ENCODE measurements around the gene NLRC5.

Gene NLRC5, protein sequence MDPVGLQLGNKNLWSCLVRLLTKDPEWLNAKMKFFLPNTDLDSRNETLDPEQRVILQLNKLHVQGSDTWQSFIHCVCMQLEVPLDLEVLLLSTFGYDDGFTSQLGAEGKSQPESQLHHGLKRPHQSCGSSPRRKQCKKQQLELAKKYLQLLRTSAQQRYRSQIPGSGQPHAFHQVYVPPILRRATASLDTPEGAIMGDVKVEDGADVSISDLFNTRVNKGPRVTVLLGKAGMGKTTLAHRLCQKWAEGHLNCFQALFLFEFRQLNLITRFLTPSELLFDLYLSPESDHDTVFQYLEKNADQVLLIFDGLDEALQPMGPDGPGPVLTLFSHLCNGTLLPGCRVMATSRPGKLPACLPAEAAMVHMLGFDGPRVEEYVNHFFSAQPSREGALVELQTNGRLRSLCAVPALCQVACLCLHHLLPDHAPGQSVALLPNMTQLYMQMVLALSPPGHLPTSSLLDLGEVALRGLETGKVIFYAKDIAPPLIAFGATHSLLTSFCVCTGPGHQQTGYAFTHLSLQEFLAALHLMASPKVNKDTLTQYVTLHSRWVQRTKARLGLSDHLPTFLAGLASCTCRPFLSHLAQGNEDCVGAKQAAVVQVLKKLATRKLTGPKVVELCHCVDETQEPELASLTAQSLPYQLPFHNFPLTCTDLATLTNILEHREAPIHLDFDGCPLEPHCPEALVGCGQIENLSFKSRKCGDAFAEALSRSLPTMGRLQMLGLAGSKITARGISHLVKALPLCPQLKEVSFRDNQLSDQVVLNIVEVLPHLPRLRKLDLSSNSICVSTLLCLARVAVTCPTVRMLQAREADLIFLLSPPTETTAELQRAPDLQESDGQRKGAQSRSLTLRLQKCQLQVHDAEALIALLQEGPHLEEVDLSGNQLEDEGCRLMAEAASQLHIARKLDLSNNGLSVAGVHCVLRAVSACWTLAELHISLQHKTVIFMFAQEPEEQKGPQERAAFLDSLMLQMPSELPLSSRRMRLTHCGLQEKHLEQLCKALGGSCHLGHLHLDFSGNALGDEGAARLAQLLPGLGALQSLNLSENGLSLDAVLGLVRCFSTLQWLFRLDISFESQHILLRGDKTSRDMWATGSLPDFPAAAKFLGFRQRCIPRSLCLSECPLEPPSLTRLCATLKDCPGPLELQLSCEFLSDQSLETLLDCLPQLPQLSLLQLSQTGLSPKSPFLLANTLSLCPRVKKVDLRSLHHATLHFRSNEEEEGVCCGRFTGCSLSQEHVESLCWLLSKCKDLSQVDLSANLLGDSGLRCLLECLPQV (N-terminal part only)

DNA sequence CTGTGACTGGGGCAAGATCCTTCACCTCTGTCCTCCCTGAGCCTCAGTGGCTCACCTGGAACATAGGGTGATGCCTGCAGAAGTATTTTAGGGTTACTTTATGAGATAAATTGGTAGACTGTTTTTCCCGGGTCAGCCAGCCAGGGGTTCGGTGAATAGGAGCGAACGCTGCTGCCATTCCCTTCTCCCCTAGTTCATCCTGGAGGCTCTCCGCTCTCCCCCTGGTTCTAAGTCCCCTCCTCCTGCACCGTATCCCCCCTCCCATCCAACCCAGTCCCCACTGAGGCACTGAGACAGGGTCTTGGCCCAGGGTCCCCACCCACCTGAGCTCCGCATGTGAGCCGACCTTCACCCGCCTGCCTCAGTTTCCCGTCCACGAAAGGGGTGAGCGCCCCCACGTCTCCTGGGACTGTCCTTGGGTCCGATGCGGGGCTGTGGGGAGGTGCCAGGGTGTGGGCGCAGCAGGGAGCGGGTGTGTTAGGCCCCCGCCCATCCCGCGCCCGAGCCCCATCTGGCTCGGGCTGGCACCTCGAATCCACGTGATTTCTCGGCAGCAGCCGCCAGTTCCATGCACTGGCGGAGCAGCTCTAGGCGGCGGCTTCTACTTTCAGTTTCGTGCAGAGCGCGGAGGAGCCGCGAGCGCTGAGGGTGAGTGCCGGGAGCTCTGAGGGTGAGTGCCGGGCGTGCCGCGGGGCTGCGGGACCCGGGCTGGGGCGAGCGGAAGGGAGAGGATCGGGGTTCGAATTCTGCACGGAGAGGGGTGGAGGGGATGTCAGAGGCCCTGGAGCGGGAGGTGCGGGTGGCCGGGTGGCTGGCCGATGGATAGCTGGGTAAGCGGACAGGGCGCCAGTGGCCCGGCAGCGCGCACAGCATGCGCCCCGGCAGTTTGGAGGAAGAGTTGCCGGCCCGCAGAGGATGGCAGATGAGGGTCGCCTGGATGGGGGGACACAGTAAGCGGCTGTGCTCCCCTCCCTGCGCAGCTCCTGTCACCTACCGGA, at the start of gene NLRC5:
NLRC5 (plus strand) TSS at position 610 of the 998 bp plus-strand sequence. CDS start 31,156 bp downstream, outside the sequence.
- DNase-seq (ENCODE audit: low read depth), result peak; percentile 82

DNA sequence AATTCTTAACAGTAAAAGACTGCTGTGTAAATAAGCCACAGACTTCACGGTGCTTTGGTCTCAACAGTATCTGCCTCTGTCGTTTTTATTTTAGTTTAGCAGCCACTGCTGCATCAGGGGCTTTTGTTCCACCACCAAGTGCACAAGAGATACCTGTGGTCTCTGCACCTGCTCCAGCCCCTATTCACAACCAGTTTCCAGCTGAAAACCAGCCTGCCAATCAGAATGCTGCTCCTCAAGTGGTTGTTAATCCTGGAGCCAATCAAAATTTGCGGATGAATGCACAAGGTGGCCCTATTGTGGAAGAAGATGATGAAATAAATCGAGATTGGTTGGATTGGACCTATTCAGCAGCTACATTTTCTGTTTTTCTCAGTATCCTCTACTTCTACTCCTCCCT, 49.6 kb upstream of the NLRC5 start:
- DNase-seq (ENCODE audit: low read depth), result no peak

DNA sequence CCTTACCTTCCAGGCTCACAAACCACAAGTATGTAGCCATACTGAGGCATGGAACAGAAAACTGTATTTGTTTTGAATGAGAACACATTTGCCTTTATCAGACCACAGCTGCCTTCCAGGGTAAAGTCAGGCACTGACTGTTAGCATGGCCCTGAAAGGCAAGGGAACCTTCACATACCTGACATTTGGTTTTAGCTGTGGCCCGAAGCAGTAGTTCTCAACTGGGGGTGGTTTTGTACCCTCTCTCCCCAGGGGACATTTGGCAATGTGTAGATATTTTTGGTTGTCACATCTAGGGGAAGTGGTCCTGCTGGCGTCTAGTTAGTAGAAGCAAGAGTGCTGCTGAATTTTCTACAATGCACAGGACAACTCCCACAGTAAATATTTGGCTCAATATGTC, 48.3 kb upstream of the NLRC5 start:
- no peak for DNase-seq (ENCODE audit: low read depth)

DNA sequence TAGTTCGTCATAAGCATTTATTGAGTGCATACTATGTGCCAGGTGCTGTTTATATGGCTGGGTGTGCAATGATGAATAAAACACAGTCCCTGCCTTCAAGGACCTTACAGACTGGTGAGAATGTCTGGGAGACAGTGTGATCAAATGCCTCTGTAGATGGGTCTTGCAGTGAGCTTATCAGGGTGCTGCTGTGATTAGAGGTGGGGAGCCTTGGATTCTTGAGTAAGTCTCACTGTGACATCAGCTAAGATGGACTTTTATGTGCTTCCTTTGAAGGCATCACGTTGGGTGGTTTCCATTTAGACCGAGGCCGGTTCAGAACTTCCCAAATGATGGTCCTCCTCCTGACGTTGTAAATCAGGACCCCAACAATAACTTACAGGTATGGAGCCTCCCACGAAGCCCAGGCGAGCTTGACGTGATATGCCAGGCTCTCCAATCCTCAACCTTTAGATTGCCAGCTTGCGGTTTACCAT, 47.5 kb upstream of the NLRC5 start:
- no peak for DNase-seq (ENCODE audit: low read depth)

GRCh38 chr16:56943761-56944375, 45.5 kb upstream of the NLRC5 start:
- no peak for DNase-seq (ENCODE audit: low read depth)

- DNase-seq (ENCODE audit: low read depth), result no peak
These were observed 44.2 kb upstream of the NLRC5 start for GRCh38 chr16:56944954-56945839.

DNA sequence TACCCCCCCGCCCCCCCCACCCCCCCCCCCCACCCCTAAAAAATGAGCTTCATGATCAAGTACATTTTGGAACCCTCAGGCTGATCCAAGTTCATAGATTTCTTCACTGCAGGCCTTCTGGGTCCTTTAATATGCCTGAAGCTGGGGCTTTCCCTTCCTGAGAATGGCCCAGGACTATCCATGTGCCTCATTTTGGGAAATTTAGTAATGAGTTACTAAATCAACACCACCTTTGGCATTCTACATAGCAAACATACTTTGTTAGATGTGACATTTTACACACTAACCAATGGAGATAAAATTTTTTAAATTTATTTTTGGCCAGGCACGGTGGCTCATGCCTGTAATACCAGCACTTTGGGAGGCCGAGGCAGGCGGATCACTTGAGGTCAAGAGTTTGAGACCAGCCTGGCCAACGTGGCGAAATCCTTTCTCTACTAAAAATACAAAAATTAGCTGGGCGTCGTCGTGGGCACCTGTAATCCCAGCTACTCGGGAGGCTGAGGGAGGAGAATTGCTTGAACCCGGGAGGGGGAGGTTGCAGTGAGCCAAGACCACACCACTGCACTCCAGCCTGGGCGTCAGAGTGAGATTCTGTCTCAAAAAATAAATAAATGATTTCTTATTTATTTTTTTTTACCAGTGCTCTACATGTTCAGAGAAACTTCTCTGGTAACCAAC, 43.4 kb upstream of the NLRC5 start:
- no peak for DNase-seq (ENCODE audit: low read depth)

DNA sequence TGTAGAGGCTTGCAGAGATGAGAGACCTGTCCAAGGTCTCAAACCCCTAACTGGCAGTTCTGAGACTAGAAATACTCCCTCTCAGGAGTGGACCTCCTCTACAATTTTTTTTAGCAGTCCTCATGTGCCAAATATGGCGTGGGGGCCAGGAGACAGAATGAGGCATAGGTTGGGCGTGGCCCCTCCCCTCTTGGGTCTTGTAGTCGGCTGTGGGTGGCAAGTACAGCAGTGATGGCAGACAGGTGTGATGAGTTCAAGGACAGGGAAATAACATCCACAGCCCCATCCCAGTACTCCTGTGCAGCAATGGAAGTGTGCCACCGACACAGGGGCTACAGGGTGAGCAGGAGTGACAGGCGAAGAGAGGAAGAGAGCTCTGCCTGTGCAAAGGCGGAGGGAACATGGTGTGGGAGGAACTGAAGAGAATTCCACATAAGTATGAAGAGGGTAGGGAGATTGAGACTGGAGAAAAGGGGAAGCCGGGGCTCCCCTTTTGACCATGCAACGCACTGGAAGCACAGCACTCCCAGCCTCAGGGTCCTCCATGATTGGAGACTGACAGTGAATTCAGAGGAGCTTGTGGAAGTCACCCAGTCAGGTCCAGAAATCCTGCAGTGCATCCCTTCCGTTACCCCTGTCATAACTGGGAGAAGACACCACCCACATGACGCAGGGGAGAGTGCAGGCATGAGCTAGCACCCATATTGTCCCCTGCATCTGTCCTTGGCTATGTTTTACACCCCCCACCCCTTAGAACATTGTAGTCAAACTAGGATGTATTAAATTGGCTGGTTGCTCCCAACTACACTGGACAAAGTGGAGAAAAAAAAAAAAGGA, 42.4 kb upstream of the NLRC5 start:
- no peak for DNase-seq (ENCODE audit: low read depth)

DNA sequence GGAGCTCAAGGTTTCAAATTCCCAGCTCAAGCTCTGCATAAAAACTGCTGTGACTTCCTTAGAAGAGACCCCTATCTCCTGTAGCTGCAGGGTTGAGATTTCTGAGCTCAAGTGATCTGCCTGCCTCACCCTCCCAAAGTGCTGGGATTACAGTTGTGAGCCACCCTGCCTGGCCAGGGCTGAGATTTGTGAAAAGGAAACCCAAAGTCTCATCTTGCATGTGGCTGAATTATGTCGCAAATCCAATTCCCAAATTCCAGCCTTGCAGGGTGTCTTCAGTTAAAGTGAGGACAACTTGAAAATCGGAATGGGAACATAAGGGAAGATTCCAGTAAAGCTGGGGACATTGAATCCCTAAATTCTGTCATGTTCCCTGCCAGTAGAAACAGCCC, 41.8 kb upstream of the NLRC5 start:
- DNase-seq (ENCODE audit: low read depth), result no peak

- no peak for DNase-seq (ENCODE audit: low read depth)
These were observed 41.1 kb upstream of the NLRC5 start for GRCh38 chr16:56948234-56948633.

DNA sequence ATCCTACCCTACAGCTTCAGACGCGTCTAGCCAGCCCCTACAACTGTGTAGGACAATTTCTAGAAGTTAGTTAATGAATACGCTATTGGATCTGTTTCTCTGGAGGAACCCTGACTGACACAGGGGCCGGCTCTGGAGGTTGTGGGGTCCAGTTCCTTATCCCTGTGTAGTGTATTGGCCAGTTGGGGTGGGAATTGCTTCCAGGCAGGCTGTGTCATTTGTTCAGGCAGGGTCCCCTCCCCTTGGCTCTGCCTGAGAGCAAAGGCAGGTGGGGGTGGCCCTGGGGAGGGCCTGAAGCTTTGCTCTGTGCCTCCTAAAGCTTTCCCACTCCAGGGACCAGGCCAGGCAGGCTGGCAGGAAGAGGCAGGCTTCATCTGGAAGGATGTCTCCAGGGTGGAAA, 39.3 kb upstream of the NLRC5 start:
- no peak for DNase-seq (ENCODE audit: low read depth)

GRCh38 chr16:56950455-56950854, 38.9 kb upstream of the NLRC5 start:
- no peak for DNase-seq (ENCODE audit: low read depth)

DNA sequence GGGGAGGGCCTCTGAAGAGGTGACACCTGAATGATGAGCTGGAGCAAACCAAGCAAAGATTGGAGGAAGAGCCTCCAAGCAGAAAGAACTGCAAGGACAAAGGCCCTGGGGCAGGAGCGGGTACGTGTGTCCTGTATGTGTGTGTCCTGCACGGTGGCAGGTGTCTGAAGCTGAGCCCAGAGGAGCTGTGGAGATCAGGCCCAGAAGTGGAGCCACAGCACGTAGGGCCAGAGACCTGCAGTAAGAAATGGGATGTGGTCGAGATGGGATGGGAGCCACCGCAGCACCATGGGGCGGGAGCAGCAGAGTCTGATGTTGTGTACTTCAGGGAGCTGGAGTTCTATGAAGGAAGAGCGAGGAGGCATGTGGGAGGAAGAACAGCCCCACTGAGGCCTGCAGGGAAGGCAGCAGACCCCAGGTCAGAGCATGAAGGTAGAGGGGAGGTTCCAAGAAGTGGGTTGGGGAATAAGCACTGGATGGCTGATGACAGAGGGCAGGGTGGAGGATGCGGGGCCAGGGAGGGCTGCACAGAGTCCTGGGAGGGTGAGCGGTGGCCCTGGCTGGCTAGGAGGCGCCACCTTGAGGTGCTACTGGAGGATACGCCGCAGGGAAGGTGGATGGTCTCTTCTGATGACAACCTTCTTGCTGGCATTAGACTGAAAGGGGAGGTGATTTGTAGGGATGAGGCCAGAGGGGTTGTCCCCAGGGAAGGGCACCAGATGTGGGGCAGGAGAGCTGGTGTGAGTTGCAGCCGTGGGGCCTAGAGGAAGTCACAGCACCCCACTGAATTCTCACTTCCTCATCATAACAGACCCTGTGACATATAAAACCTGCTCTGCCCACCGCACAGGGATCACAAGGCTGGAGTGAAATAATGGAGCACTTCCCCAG, 38.2 kb upstream of the NLRC5 start:
- no peak for DNase-seq (ENCODE audit: low read depth)

DNA sequence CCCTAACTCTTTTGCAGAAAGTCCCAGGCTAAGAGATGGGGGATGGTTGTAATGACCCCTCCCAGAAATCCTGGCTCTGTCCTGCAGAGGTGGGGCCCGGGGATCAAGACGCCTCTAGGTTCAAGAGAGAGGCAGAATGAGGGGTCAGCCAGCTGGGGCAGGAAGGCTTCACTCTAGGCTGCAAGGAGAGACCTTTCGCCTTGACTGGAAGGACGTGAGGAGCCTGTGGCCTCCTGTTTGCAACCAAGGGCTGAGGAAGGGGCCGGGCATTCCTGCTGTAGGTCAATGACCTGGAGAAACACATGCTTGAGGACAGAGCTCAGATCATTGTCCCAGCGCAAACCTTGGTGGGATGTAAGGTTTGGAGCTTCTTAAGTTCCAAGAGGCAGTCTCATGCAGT, 36.4 kb upstream of the NLRC5 start:
- no peak for DNase-seq (ENCODE audit: low read depth)

DNA sequence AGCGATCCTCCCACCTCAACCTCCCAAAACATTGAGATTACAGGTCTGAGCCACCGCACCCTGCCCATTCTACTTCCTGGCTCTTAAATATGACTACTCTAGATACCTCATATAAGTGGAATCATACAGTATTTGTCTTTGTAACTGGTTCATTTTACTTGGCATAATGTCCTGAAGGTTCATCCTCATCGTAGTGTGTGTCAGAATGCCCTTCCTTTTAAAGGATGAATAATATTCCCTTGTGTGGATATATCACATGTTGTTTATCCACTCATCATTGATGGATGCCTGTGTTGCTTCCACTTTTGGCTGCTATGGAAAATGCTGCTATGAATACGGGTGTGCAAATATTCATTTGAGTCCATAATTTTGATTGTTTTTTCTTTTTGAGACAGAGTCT, 33.3 kb upstream of the NLRC5 start:
- no peak for DNase-seq (ENCODE audit: low read depth)

DNA sequence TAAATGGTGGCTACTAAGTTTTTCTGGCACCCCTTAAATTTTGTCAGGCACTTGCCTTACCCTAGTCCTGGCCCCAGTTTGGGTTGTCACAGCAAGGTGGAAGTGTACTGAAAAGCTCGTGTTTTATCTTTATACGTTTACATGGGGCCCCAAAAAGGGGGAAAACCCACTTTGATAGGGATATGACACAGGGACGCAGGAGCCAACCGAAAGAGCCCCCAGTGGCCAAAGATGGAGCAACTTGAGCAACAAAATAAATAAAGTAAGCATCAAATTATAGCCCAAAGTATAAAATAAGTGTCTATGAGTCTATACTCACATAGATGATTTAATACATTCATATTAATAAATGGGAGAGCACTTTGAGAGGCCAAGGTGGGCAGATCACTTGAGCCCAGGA, 32.6 kb upstream of the NLRC5 start:
- no peak for DNase-seq (ENCODE audit: low read depth)

All from T-helper 22 cell (primary cell).